Measurements from ENCODE around the gene SNX14.

Gene SNX14

DNA sequence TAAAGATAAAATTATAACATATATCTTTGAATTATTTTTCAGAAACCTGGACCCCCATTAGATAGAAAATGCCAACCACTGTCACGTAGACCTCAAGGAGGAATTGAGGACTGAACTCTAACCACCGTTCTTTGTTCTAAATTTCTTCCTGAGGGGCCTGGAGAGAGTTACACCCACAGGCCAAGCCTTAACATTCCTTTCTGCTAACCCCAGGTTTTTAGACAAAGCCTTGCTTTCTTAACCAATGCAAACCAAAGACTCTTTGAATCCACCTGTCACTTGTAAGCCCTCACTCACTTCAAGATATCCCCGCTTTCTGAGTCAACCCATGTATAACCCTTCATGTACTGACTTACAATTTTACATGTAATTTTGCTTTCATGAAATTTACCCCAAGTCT lies 41.0 kb downstream of the SNX14 start:
- no peak for ATAC-seq
- no peak for TF ChIP-seq TOX (CRISPR knock-in tag; IDR thresholded peaks at IDR 0.05; ENCODE audit: borderline replicate concordance)
- TF ChIP-seq PPARA (CRISPR knock-in tag; IDR thresholded peaks at IDR 0.05; ENCODE audit: borderline replicate concordance), result no peak
- no peak for TF ChIP-seq ZNF8 (CRISPR knock-in tag; IDR thresholded peaks at IDR 0.05)
- no peak for TF ChIP-seq GLIS3 (CRISPR knock-in tag; IDR thresholded peaks at IDR 0.05)
- TF ChIP-seq SNAI2 (CRISPR knock-in tag; IDR thresholded peaks at IDR 0.05), result no peak
- TF ChIP-seq RARB (CRISPR knock-in tag; IDR thresholded peaks at IDR 0.05), result no peak
- TF ChIP-seq ZFP30 (CRISPR knock-in tag; IDR thresholded peaks at IDR 0.05), result no peak
- no peak for TF ChIP-seq ZFP3 (CRISPR knock-in tag; IDR thresholded peaks at IDR 0.05)
- no peak for TF ChIP-seq ESRRG (CRISPR knock-in tag; IDR thresholded peaks at IDR 0.05)
- no peak for TF ChIP-seq TCF4 (CRISPR knock-in tag; IDR thresholded peaks at IDR 0.05; ENCODE audit: borderline replicate concordance)

DNA sequence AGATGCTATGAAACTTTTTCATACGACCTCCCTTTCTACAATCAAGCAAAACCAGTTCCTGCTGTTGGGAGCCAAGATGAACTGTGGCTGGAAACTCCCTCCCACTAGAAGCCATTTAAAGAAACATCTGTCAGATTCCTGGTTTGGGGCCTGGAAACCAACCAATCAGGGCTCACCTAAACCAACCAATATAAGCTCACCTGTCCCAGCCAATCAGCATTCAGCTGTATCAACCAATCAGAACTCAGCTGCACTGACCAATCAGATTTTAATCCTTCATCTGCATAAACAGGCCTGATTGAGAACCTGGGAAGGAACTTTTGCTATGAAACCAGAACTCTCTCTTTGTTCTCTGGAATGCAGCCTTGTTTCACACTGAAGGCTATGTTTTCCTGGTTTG lies 42.4 kb downstream of the SNX14 start:
- no peak for TF ChIP-seq ESRRG (CRISPR knock-in tag; IDR thresholded peaks at IDR 0.05)
- no peak for TF ChIP-seq ZNF70 (CRISPR knock-in tag; IDR thresholded peaks at IDR 0.05)
- TF ChIP-seq, protein P1, sequence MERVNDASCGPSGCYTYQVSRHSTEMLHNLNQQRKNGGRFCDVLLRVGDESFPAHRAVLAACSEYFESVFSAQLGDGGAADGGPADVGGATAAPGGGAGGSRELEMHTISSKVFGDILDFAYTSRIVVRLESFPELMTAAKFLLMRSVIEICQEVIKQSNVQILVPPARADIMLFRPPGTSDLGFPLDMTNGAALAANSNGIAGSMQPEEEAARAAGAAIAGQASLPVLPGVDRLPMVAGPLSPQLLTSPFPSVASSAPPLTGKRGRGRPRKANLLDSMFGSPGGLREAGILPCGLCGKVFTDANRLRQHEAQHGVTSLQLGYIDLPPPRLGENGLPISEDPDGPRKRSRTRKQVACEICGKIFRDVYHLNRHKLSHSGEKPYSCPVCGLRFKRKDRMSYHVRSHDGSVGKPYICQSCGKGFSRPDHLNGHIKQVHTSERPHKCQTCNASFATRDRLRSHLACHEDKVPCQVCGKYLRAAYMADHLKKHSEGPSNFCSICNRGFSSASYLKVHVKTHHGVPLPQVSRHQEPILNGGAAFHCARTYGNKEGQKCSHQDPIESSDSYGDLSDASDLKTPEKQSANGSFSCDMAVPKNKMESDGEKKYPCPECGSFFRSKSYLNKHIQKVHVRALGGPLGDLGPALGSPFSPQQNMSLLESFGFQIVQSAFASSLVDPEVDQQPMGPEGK (CRISPR knock-in tag; IDR thresholded peaks at IDR 0.05; ENCODE audit: borderline replicate concordance), result no peak
- no peak for TF ChIP-seq ZFP3 (CRISPR knock-in tag; IDR thresholded peaks at IDR 0.05)
- TF ChIP-seq, protein P2, sequence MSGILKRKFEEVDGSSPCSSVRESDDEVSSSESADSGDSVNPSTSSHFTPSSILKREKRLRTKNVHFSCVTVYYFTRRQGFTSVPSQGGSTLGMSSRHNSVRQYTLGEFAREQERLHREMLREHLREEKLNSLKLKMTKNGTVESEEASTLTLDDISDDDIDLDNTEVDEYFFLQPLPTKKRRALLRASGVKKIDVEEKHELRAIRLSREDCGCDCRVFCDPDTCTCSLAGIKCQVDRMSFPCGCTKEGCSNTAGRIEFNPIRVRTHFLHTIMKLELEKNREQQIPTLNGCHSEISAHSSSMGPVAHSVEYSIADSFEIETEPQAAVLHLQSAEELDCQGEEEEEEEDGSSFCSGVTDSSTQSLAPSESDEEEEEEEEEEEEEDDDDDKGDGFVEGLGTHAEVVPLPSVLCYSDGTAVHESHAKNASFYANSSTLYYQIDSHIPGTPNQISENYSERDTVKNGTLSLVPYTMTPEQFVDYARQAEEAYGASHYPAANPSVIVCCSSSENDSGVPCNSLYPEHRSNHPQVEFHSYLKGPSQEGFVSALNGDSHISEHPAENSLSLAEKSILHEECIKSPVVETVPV (CRISPR knock-in tag; IDR thresholded peaks at IDR 0.05), result no peak
- no peak for TF ChIP-seq BACH2 (CRISPR knock-in tag; IDR thresholded peaks at IDR 0.05; ENCODE audit: borderline replicate concordance)
- TF ChIP-seq TOX (CRISPR knock-in tag; IDR thresholded peaks at IDR 0.05; ENCODE audit: borderline replicate concordance), result no peak
- no peak for TF ChIP-seq OSR1 (CRISPR knock-in tag; IDR thresholded peaks at IDR 0.05)
- no peak for ATAC-seq

DNA sequence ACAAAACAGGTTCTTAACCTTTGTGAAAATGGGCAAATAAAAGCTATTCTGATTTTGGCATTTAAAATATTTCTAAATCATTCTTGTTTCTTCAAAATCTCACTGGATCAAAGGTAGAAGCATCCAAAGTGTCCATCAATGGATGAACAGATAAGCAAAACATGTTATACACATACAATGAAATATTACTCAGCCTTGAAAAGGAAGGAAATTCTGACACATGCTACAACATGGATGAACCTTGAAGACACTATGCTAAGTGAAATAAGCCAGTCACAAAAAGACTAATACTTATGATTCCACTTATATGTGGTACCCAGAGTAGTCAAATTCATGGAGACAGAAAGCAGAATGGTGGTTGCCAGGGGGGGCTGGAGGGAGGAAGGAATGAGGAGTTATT lies 45.9 kb downstream of the SNX14 start:
- ATAC-seq, result no peak

DNA sequence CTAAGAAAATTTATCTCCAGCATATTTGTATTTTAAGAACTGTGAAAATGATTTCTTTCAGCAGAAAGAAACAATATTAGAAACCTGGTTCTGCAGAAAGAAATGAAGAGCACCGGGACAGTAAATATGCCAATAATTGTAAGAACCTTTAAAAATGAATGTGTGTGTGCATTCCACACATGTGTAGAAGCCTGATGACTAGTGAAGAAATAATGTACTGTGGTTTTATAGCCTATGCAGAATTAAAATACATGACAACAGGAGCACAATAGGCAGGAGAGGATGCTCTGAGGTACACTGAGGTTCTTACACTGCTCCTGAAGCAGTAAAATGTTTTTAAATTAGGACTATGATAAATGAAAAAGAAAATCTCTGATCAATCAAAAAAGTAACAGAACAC lies 48.9 kb downstream of the SNX14 start:
- ATAC-seq, result 0 out of 3 replicates have a peak, but pooled peaks have one; percentile 26
- TF ChIP-seq ZNF565 (CRISPR knock-in tag; conservative IDR thresholded peaks at IDR 0.05; ENCODE audit: low read depth) (no peak), ESRRG (CRISPR knock-in tag; IDR thresholded peaks at IDR 0.05) (no peak), ZFP30 (CRISPR knock-in tag; IDR thresholded peaks at IDR 0.05) (no peak), TCF4 (CRISPR knock-in tag; IDR thresholded peaks at IDR 0.05; ENCODE audit: borderline replicate concordance) (no peak), TOX (CRISPR knock-in tag; IDR thresholded peaks at IDR 0.05; ENCODE audit: borderline replicate concordance) (no peak), ZNF8 (CRISPR knock-in tag; IDR thresholded peaks at IDR 0.05) (no peak), ISL1 (CRISPR knock-in tag; IDR thresholded peaks at IDR 0.05) (no peak), PPARA (CRISPR knock-in tag; IDR thresholded peaks at IDR 0.05; ENCODE audit: borderline replicate concordance) (no peak)
- TF ChIP-seq, protein P1 (CRISPR knock-in tag; IDR thresholded peaks at IDR 0.05; ENCODE audit: borderline replicate concordance), result no peak
- TF ChIP-seq, protein P3, sequence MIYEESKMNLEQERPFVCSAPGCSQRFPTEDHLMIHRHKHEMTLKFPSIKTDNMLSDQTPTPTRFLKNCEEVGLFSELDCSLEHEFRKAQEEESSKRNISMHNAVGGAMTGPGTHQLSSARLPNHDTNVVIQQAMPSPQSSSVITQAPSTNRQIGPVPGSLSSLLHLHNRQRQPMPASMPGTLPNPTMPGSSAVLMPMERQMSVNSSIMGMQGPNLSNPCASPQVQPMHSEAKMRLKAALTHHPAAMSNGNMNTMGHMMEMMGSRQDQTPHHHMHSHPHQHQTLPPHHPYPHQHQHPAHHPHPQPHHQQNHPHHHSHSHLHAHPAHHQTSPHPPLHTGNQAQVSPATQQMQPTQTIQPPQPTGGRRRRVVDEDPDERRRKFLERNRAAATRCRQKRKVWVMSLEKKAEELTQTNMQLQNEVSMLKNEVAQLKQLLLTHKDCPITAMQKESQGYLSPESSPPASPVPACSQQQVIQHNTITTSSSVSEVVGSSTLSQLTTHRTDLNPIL (CRISPR knock-in tag; IDR thresholded peaks at IDR 0.05; ENCODE audit: low read depth), result no peak

More for the DNA sequence above, 45.9 kb downstream of the SNX14 start:
- TF ChIP-seq TOX (CRISPR knock-in tag; IDR thresholded peaks at IDR 0.05; ENCODE audit: borderline replicate concordance) (no peak), ZFP30 (CRISPR knock-in tag; IDR thresholded peaks at IDR 0.05) (no peak)
- TF ChIP-seq, protein P4, sequence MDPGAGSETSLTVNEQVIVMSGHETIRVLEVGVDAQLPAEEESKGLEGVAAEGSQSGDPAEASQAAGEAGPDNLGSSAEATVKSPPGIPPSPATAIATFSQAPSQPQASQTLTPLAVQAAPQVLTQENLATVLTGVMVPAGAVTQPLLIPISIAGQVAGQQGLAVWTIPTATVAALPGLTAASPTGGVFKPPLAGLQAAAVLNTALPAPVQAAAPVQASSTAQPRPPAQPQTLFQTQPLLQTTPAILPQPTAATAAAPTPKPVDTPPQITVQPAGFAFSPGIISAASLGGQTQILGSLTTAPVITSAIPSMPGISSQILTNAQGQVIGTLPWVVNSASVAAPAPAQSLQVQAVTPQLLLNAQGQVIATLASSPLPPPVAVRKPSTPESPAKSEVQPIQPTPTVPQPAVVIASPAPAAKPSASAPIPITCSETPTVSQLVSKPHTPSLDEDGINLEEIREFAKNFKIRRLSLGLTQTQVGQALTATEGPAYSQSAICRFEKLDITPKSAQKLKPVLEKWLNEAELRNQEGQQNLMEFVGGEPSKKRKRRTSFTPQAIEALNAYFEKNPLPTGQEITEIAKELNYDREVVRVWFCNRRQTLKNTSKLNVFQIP (CRISPR knock-in tag; IDR thresholded peaks at IDR 0.05; ENCODE audit: borderline replicate concordance, low read depth), result no peak
